GM18873 (cell line): ENCODE measurements around the gene APBB3.

Experiments
- ATAC-seq: cut with Tn5 transposase; IDR thresholded peaks from one replicate; pipeline ENCODE4 v1.9.1; 2021; ENCODE audit warnings: mild to moderate bottlenecking, moderate library complexity, moderate number of reproducible peaks; ENCODE audit not compliant: unreplicated experiment, low FRiP score

APBB3 gene

DNA sequence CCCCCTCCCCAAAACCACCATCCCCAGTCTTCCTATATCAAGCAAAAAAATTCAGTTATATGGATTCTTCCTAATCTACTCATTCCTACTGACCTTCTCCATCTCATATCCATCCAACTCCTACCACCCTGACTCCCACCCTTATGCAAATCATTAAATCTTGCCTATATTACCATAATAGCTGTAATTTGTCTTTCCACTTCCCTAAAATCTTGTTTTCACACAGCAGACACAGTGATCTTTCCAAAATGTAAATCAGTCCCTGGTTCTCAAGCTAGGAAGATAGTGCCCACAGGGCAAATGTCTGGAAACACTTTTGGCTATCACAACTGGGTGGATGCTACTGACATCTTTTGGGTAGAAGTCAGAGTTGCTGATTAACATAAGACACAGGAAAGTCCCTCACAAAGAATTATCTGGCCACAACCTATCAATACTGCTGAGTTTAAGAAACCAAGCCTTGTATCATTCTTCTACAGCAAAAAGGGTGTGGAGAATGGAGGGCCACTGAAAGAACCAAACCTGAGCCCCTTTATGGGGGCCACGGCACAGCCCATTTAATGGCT, 8.6 kb downstream of the APBB3 start:
- no peak for ATAC-seq

GRCh38 chr5:140554454-140554853, 9.9 kb downstream of the APBB3 start:
- ATAC-seq: no peak

- no peak for ATAC-seq
Measured at GRCh38 chr5:140553657-140554056, 10.7 kb downstream of the APBB3 start.

- no peak for ATAC-seq
Measured at GRCh38 chr5:140551872-140552271, 12.5 kb downstream of the APBB3 start.

- no peak for ATAC-seq
Measured at GRCh38 chr5:140550147-140551079, 14.0 kb downstream of the APBB3 start.

- no peak for ATAC-seq
Measured at GRCh38 chr5:140549237-140550144, 14.9 kb downstream of the APBB3 start.

DNA sequence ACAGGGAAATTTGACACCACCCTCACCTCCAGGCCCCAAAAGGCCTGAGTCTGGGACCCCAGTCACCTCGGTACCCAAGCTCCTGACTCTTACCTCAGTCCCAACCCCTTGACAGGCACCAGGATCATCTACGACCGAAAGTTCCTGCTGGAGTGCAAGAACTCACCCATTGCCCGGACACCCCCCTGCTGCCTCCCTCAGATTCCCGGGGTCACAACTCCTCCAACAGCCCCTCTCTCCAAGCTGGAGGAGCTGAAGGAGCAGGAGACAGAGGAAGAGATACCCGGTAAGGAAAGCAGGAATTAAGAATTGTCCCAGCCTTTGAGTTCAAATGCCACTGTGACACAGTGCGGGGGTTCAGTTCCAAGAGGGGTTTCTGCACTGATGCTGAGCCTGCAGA, 15.6 kb downstream of the APBB3 start:
- ATAC-seq: no peak

GRCh38 chr5:140548300-140548688, 16.1 kb downstream of the APBB3 start:
- ATAC-seq: no peak

- ATAC-seq: peak; percentile 92
Measured at GRCh38 chr5:140547508-140548299, 16.7 kb downstream of the APBB3 start, which contains the start of gene EIF4EBP3. Gene EIF4EBP3 (plus strand): TSS chr5:140547662. CDS start chr5:140547738, 76 bp downstream.

GRCh38 chr5:140546851-140547507, 17.4 kb downstream of the APBB3 start:
- peak; percentile 6 for ATAC-seq

- no peak for ATAC-seq
Measured at GRCh38 chr5:140545606-140546005, 18.8 kb downstream of the APBB3 start.

GRCh38 chr5:140544986-140545385, 19.4 kb downstream of the APBB3 start:
- no peak for ATAC-seq

DNA sequence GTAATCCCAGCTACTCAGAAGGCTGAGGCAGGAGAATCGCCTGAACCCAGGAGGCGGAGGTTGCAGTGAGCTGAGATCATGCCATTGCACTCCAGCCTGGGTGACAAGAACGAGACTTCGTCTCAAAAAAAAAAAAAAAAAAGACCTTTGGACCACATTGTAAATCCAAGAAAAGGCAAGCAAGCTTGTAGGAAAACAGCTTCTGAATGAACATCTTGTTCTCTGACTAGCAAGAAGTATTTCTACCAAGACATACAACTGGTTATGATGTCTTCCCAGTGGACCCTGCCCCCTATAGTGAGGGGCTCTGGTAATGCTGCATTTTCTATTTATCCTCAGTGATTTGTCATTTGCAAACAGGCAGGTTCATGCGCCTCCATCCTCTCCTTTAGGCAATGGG, 21.4 kb downstream of the APBB3 start:
- ATAC-seq: no peak

DNA sequence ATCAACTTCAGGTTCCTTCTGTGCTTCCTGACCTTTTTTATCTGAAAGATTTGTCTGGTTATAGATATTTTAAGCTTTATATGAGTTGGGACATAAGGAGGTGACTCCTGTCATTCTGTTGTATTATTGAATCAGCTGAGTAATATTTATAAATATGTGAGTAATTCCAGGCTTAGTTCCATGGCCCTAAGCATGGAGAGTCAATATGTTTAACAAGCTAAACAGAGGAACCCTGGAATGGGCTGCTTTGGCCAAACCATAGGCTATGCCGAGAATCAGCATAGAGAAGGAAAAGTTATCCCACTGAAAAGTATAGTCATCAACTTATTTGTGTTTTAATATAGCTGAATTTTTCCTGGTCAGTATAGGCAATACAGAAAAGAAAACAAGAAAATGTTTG, 24.2 kb downstream of the APBB3 start:
- no peak for ATAC-seq

- no peak for ATAC-seq
Measured at GRCh38 chr5:140524003-140524402, 40.4 kb downstream of the APBB3 start.

DNA sequence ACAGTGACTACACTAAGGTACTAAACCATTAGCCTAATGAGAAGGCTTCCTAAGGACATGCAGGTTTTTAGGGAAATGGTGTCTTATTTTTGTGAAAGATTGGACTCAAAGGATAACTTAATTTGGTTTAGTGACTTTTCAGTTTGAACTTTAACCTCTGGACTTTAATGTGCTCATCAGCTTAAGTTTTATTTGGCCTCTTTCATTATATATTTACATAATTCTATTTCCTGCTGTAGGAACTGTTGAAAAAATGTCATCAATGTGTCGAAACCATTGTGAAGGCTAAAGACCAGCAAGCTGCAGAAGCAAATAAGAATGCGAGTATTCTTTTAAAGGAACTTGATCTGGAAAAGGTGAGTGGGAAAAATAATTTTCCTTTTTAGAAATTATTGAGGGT, 51.3 kb downstream of the APBB3 start:
- no peak for ATAC-seq

GRCh38 chr5:140509898-140510297, 54.5 kb downstream of the APBB3 start:
- ATAC-seq: no peak
